GM18868 (cell line): ENCODE measurements around the gene LRRC26.

Experiments used
- ATAC-seq: cut with Tn5 transposase; IDR thresholded peaks from one replicate; pipeline ENCODE4 v1.9.1; 2021; ENCODE audit warnings: mild to moderate bottlenecking, moderate library complexity; ENCODE audit not compliant: unreplicated experiment

Gene LRRC26

GRCh38 chr9:137157618-137158415, 12.0 kb downstream of the LRRC26 start:
- no peak for ATAC-seq

- peak; percentile 37 for ATAC-seq
Measured at GRCh38 chr9:137156567-137157375, 13.1 kb downstream of the LRRC26 start.

GRCh38 chr9:137152844-137153405, 16.9 kb downstream of the LRRC26 start:
- ATAC-seq: no peak

- peak; percentile 47 for ATAC-seq
Measured at GRCh38 chr9:137150617-137151457, 19.0 kb downstream of the LRRC26 start.

- peak; percentile 19 for ATAC-seq
Measured at GRCh38 chr9:137149942-137150616, 19.8 kb downstream of the LRRC26 start.

- ATAC-seq: no peak
Measured at GRCh38 chr9:137149363-137149762, 20.5 kb downstream of the LRRC26 start.

- no peak for ATAC-seq
Measured at GRCh38 chr9:137148661-137149060, 21.2 kb downstream of the LRRC26 start.

GRCh38 chr9:137148242-137148641, 21.6 kb downstream of the LRRC26 start:
- ATAC-seq: no peak

- no peak for ATAC-seq
Measured at GRCh38 chr9:137147793-137148160, 22.1 kb downstream of the LRRC26 start.

GRCh38 chr9:137147091-137147792, 22.6 kb downstream of the LRRC26 start:
- ATAC-seq: no peak

- ATAC-seq: no peak
Measured at GRCh38 chr9:137146527-137146918, 23.3 kb downstream of the LRRC26 start.

- no peak for ATAC-seq
Measured at GRCh38 chr9:137145731-137146526, 23.9 kb downstream of the LRRC26 start.

- no peak for ATAC-seq
Measured at GRCh38 chr9:137143459-137143858, 26.4 kb downstream of the LRRC26 start.

- ATAC-seq: no peak
Measured at GRCh38 chr9:137141976-137142936, 27.6 kb downstream of the LRRC26 start.

- ATAC-seq: no peak
Measured at GRCh38 chr9:137141050-137141810, 28.6 kb downstream of the LRRC26 start.

- no peak for ATAC-seq
Measured at GRCh38 chr9:137140151-137141012, 29.5 kb downstream of the LRRC26 start.
